ENCODE measurements around the gene PLAU.
"Not testable (repeated sequence)": the region's sequence is repeated elsewhere in the genome, so short reads cannot be mapped to it uniquely, and the experiment has no call there.

The PLAU gene

GRCh38 chr10:73922864-73923133, 11.9 kb downstream of the PLAU start:
- no peak for DNase-seq

- DNase-seq = no peak
Measured at GRCh38 chr10:73923935-73924598, 13.1 kb downstream of the PLAU start.

- no peak for DNase-seq
Measured at GRCh38 chr10:73924935-73925334, 14.0 kb downstream of the PLAU start.

GRCh38 chr10:73925539-73925938, 14.6 kb downstream of the PLAU start:
- DNase-seq = no peak

- DNase-seq = no peak
Measured at GRCh38 chr10:73926152-73926764, 15.3 kb downstream of the PLAU start.

- DNase-seq = not testable (repeated sequence)
Measured at GRCh38 chr10:73930630-73931327, 19.8 kb downstream of the PLAU start.

- DNase-seq = peak; percentile 51 to 65
Measured at GRCh38 chr10:73931767-73932619, 21.1 kb downstream of the PLAU start.

- no peak for DNase-seq
Measured at GRCh38 chr10:73932620-73933112, 21.7 kb downstream of the PLAU start.

GRCh38 chr10:73934074-73934473, 23.1 kb downstream of the PLAU start:
- DNase-seq = no peak

- DNase-seq = no peak
Measured at GRCh38 chr10:73935895-73936294, 25.0 kb downstream of the PLAU start.

- no peak for DNase-seq
Measured at GRCh38 chr10:73937333-73938043, 26.6 kb downstream of the PLAU start.

GRCh38 chr10:73940634-73941221, 29.8 kb downstream of the PLAU start:
- peak; percentile 88 to 90 for DNase-seq

GRCh38 chr10:73941300-73941699, 30.4 kb downstream of the PLAU start:
- DNase-seq = no peak

- DNase-seq = no peak
Measured at GRCh38 chr10:73944356-73945100, 33.6 kb downstream of the PLAU start.

GRCh38 chr10:73946253-73947145, 35.6 kb downstream of the PLAU start:
- no peak for DNase-seq

GRCh38 chr10:73948947-73949633, 38.2 kb downstream of the PLAU start:
- no peak for DNase-seq

- no peak for DNase-seq
Measured at GRCh38 chr10:73950155-73950948, 39.4 kb downstream of the PLAU start.

- DNase-seq = peak in 1 of 2 experiments; percentile 21
Measured at GRCh38 chr10:73953665-73954064, 42.7 kb downstream of the PLAU start.

- DNase-seq = no peak
Measured at GRCh38 chr10:73954737-73955136, 43.8 kb downstream of the PLAU start.
